A673 (cell line): ENCODE measurements around the gene MTHFD2. TPM values are rescaled to one million over a fixed set of nuclear protein-coding genes. Genes with fewer than 3 reads are reported as not detected.
A peak's percentile ranks its signal among the peaks of the same experiment; 100 is the strongest.

Experiments
- Bru-seq: library from RNA; stranded (reverse); fragments of 400-500 nt; gene quantifications from one replicate; lab custom pipeline; 2021; lab: Mats Ljungman, UMichigan
- BruChase-seq, 2 experiments: library from RNA; stranded (reverse); fragments of 400-500 nt; gene quantifications; one replicate each; lab custom pipeline; 2021; lab: Mats Ljungman, UMichigan
- BruUV-seq: library from RNA; stranded (reverse); fragments of 400-500 nt; replicated peaks from 2 replicates; lab custom pipeline; 2021; lab: Mats Ljungman, UMichigan
- CTCF ChIA-PET: fragments of 300-600 bp; sonication (Branson Sonifier 250); formaldehyde crosslinking; loops from one replicate; lab custom pipeline; 2022; ENCODE audit warnings: antibody characterized with exemption; lab: Charles Lee
- POLR2A ChIA-PET: fragments of 300-600 bp; sonication (Branson Sonifier 250); formaldehyde crosslinking; loops from one replicate; lab custom pipeline; 2022; ENCODE audit warnings: antibody characterized with exemption; ENCODE audit not compliant: low non-redundant PET; lab: Charles Lee
- DNase-seq: peaks from one replicate; pipeline ENCODE4 v3.0.0-alpha.2; 2015; ENCODE audit warnings: low spot score
- H3K27ac ChIP-seq: fragments of 200-600 bp; sonication (generic); 2 replicates; pipeline ENCODE4 v1.5.1; 2016; ENCODE audit warnings: mixed run types, low read depth, mild to moderate bottlenecking, mixed read lengths, antibody characterized with exemption, low read length; ENCODE audit not compliant: poor library complexity, severe bottlenecking
- H3K27me3 ChIP-seq: fragments of 200-600 bp; sonication (generic); replicated peaks from 2 replicates; pipeline ENCODE4 v1.6.1; 2017; ENCODE audit warnings: mixed run types, low read depth, mild to moderate bottlenecking, mixed read lengths, antibody characterized with exemption, low read length; ENCODE audit not compliant: insufficient read depth, poor library complexity
- H3K36me3 ChIP-seq: fragments of 200-600 bp; sonication (generic); 2 replicates; pipeline ENCODE4 v1.6.1; 2016; ENCODE audit warnings: mixed run types, mild to moderate bottlenecking, mixed read lengths, antibody characterized with exemption, low read length; ENCODE audit not compliant: insufficient read depth, poor library complexity, severe bottlenecking
- H3K4me1 ChIP-seq: fragments of 200-600 bp; sonication (generic); 2 replicates; pipeline ENCODE4 v1.6.1; 2017; ENCODE audit warnings: mixed run types, mild to moderate bottlenecking, mixed read lengths, antibody characterized with exemption, low read length; ENCODE audit not compliant: insufficient read depth, poor library complexity, severe bottlenecking
- H3K4me3 ChIP-seq: fragments of 200-600 bp; sonication (generic); 2 replicates; pipeline ENCODE4 v1.5.1; 2016; ENCODE audit warnings: low read depth, mixed run types, mild to moderate bottlenecking, mixed read lengths, low read length; ENCODE audit not compliant: poor library complexity, severe bottlenecking
- H3K9me3 ChIP-seq: fragments of 200-600 bp; sonication (generic); 2 replicates; pipeline ENCODE4 v1.6.1; 2016; ENCODE audit warnings: mixed run types, low read depth, mild to moderate bottlenecking, mixed read lengths, antibody characterized with exemption, low read length; ENCODE audit not compliant: poor library complexity, severe bottlenecking
- CTCF ChIP-seq: fragments of 300-800, 200-600 bp; sonication (generic); conservative IDR thresholded peaks from 2 replicates; pipeline ENCODE4 v1.5.1; 2017; ENCODE audit warnings: low read depth, mild to moderate bottlenecking, antibody characterized with exemption, low read length, moderate library complexity, mixed read lengths
- EZH2 ChIP-seq: fragments of 200-600 bp; sonication (generic); IDR thresholded peaks from 2 replicates; pipeline ENCODE4 v1.6.1; 2017; ENCODE audit warnings: borderline replicate concordance, low read depth, mild to moderate bottlenecking, mixed read lengths, antibody characterized with exemption, low read length; ENCODE audit not compliant: poor library complexity, severe bottlenecking
- intact Hi-C: fragments of 100-400 bp; cut with micrococcal nuclease; formaldehyde crosslinking; loops from one replicate; pipeline ENCODE4 v1.10.0; 2022; ENCODE audit not compliant: unreplicated experiment
- long read RNA-seq: library from polyadenylated mRNA; stranded (forward); transcript quantifications from one replicate; pipeline ENCODE4 v2.0.0, GENCODE V29; 2022
- total RNA-seq: library from RNA; stranded (reverse); gene quantifications from 2 replicates; pipeline ENCODE4 v1.2.3, GENCODE V29; 2021

Gene MTHFD2
- total RNA-seq, result 252 and 293 TPM in 2 replicates
- Bru-seq, nascent RNA, result percentile 98 among the genes with signal in this experiment
- percentile 98 among the genes with signal in this experiment for BruChase-seq, experiment 1, labeled RNA remaining after a 2-hour chase
- percentile 99 among the genes with signal in this experiment for BruChase-seq, experiment 2, labeled RNA remaining after a 6-hour chase
- long read RNA-seq, full-length matches to known transcripts, result 398 of 536 reads
- long read RNA-seq, partial matches to known transcripts, result 19 of 536 reads
- long read RNA-seq, other reads (novel, unspliced or antisense), result 119 of 536 reads

GRCh38 chr2:74198461-74199274 is at the start of gene MTHFD2:
TSS of gene MTHFD2 (plus strand) at chr2:74198615. CDS start at chr2:74198642, 27 bp downstream.
- POLR2A ChIA-PET, result interaction anchor here (0.7 to 1.6 kb wide), 3 partner anchors 20 to 370 kb away, joined by 4 to 5 read pairs (median 5); partner anchors contain the start of genes MOB1A and STAMBP
- DNase-seq, result peak; percentile 98
- no peaks in the 10 kb centered on the region for H3K9me3 ChIP-seq
- intact Hi-C loops, result loop anchor here (2.0 kb wide), 1 partner anchor 20 kb away; the partner anchor contains the start of gene MOB1A
- H3K27me3 ChIP-seq, result no peaks in the 10 kb centered on the region
- peaks cover 17% of the 10 kb centered on the region for H3K4me1 ChIP-seq
- peak; percentile 79 for TF ChIP-seq CTCF
- no peak for TF ChIP-seq EZH2
- peak within 1 kb of the TSS; percentile 99 for H3K27ac ChIP-seq
- H3K36me3 ChIP-seq, result peaks cover 27% of the 10 kb centered on the region
- H3K4me3 ChIP-seq, result peak within 1 kb of the TSS; percentile 79
- CTCF ChIA-PET, result interaction anchor here (1.8 kb wide), 1 partner anchor 20 kb away, joined by 5 read pairs; the partner anchor contains the start of gene MOB1A
- no TSS peak for BruUV-seq

- ChIA-PET POLR2A (no interaction called here), CTCF (no interaction called here)
- TF ChIP-seq EZH2 (no peak), CTCF (no peak)
- Histone ChIP-seq H3K27me3 (no peaks in the 10 kb centered on the region), H3K4me1 (peaks cover 11% of the 10 kb centered on the region), H3K27ac (no peak overlapping the region), H3K9me3 (no peaks in the 10 kb centered on the region), H3K36me3 (peaks cover 21% of the 10 kb centered on the region), H3K4me3 (no peak overlapping the region)
- BruUV-seq, result no TSS peak
- intact Hi-C loops, result no loop called here
- no peak for DNase-seq
Observed at GRCh38 chr2:74149247-74149525, 49.2 kb upstream of the MTHFD2 start.

- peaks cover 21% of the 10 kb centered on the region for H3K36me3 ChIP-seq
- H3K27me3 ChIP-seq, result no peaks in the 10 kb centered on the region
- H3K27ac ChIP-seq, result no peak overlapping the region
- ChIA-PET POLR2A (interaction anchor here (0.6 kb wide), 2 partner anchors 50 to 473 kb away, joined by 4 to 6 read pairs; no protein-coding TSS in a partner anchor), CTCF (interaction anchor here (0.6 to 1.1 kb wide), 3 partner anchors 11 to 38 kb away, joined by 4 to 6 read pairs (median 4); no protein-coding TSS in a partner anchor)
- intact Hi-C loops, result no loop called here
- BruUV-seq, result no TSS peak
- no peak for DNase-seq
- TF ChIP-seq CTCF (no peak), EZH2 (no peak)
- no peak overlapping the region for H3K4me3 ChIP-seq
- no peaks in the 10 kb centered on the region for H3K9me3 ChIP-seq
- H3K4me1 ChIP-seq, result peaks cover 11% of the 10 kb centered on the region
Observed at GRCh38 chr2:74149570-74150319, 48.7 kb upstream of the MTHFD2 start.
